HG03045 (cell line): Measurements from ENCODE around the gene TOR1B.

ENCODE experiments used
- ATAC-seq: cut with Tn5 transposase; IDR thresholded peaks from one replicate; pipeline ENCODE4 v1.9.1; 2021; ENCODE audit warnings: mild to moderate bottlenecking, moderate library complexity; ENCODE audit not compliant: unreplicated experiment

The TOR1B gene

DNA sequence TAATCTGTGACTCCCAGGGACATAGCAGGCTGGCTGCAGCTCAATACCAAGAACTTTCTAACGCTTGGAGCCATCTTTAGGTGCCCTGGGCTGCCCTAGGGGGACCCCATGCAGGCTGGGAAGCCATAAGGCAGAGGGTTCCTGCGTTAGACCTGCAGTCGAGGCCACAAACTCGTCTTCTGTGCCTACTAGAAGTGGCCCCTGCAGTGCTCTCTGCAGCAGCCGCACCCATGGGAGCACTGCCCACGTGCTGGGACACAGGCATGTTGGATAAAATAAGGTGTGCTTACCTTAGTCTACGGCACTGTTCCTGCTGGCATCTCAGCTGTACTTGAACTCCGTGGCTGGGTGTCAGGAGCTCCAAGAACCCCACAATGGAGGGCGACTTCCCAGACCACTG lies 9.4 kb downstream of the TOR1B start:
- no peak for ATAC-seq

DNA sequence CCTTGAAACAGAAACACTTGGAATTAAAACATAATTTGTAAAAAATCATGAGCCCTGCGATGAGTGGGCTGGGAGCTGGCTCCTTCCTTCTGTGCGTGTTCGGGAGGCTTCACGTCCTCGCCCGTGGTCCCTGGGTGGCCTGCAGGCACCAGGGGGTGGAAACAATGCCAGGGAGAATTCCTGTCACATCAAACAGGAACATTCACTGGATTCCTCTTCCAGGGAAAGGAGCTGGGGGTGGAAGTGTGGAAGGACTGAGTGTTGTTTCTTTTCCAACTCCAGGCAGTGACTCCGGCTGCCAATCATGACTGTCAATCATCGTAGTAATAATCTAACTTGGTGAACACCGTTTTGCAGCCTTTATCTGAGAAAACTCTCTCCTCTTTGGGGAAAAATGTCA lies 10.7 kb downstream of the TOR1B start:
- ATAC-seq = no peak

- ATAC-seq = no peak
Measured at GRCh38 chr9:129814432-129815223, 11.6 kb downstream of the TOR1B start.

GRCh38 chr9:129815278-129815677 lies 12.3 kb downstream of the TOR1B start:
- ATAC-seq = no peak

DNA sequence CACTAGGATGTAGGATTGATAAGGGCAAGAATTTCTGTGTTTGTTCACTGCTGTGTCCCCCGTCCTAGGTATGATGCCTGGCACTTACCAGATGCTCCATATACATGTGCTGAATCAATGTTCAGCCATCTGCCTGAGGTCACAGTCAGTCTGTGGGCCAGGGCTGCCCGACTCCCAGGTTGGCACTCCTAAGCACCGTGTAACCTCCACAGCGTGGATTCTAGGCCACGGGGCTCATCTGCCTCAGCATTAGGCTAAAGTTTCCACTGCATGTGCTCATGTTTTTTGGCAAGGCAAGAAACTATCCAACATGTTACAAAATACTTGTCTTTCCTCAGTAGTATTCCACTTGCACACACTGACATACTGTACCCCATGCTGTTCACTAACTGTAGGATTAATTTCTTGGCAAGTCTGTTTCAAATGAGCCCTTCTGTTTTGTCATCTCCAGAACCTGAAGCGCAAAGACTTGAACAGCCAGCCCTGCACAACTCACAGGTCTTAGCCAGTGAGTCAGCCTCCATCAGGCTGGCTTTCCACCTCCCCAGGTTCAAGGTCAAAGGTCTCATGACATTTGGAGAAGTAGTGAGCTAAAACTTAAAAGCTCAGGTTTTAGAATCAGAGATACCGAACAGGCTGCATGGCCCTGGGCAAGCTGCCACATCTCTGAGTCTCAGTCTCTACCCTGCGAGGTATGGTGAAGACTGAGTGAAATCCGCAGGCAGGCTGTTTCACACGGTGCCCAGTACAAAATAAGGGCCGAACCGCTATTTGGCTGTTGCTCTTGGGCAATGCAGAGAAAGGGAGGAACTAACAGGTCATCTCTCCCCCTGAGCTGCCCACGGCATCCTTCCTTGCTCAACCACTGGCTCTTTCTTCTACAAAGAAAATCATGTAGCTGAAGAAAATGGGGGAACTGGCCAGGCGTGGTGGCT lies 13.8 kb downstream of the TOR1B start:
- no peak for ATAC-seq

DNA sequence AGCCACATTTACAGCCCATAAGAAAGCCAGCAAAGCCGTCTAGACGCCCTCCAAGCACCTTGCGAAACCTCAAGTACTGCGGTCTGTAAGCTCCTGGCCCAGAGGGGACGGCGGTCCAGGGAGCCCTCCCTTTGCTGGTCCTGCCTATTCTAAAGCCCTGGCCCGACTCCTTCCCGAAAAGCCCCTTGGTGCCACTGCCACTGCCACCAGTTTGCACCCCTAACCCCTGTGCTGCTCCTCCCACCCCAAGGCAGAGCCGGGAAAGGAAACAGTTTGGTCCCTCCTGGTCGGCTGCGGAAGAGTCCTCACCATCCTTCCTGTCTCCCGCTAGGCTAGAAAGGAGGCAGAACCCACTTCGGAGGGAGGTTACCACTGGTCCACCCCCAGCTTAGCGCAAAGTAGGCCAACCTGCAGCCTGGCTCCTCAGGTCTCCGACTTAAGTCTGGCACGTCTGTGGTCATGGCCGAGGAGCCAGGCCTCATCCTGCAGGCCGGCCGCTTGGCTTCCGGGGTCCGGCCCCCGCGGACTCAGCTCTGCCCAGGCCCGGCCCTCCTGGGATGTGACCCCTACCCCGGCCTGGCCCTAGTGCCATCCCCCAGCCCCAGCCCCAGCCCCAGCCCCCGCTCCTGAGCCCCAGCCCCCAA lies 20.0 kb downstream of the TOR1B start:
- ATAC-seq = no peak

DNA sequence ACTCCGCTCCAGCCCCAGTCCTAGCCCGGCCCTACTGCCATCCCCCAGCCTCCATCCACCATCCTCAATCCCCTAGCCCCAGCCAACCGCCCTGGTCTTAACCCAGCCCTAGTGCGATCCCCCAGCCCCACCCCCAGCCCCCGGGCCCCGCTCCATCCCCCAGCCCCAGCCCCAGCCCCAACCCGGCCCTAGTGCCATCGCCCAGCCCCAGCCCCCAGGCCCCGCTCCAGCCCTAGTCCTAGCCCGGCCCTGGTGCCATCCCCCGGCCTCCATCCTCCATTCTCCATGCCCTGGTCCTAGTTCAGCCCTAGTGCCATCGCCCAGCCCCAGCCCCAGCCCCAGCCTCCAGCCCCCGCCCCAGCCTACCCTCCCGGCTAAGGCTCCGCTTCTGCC lies 20.6 kb downstream of the TOR1B start:
- ATAC-seq = no peak

- ATAC-seq = peak; percentile 86
Measured at GRCh38 chr9:129823935-129824601, 21.1 kb downstream of the TOR1B start, which contains the start of gene TOR1A. TSS of gene TOR1A (minus strand) at chr9:129824136. CDS start at chr9:129824085, 51 bp downstream.

GRCh38 chr9:129826344-129826743 lies 23.4 kb downstream of the TOR1B start:
- ATAC-seq = no peak

- no peak for ATAC-seq
Measured at GRCh38 chr9:129826759-129827158, 23.8 kb downstream of the TOR1B start.

DNA sequence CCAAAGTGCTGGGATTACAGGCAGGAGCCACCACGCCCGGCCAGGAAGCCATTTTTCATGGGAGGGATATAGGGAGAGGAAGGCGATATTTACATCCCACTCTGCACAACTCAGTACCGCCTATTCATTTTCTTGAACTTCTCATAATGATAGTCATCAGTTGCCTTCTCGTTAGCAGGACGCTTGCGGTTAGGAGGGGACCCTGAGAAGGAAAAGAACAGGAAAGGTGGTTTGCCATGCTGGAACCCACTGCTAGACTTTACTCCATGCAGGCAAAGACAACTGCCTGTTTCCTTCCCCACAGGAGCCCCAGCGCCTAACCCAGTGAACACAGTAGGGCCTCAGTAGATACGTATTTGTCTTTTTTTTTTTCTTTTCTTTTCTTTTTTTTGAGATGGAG lies 25.1 kb downstream of the TOR1B start:
- ATAC-seq = no peak

- no peak for ATAC-seq
Measured at GRCh38 chr9:129828969-129829368, 26.0 kb downstream of the TOR1B start.

- no peak for ATAC-seq
Measured at GRCh38 chr9:129832982-129833381, 30.0 kb downstream of the TOR1B start.

DNA sequence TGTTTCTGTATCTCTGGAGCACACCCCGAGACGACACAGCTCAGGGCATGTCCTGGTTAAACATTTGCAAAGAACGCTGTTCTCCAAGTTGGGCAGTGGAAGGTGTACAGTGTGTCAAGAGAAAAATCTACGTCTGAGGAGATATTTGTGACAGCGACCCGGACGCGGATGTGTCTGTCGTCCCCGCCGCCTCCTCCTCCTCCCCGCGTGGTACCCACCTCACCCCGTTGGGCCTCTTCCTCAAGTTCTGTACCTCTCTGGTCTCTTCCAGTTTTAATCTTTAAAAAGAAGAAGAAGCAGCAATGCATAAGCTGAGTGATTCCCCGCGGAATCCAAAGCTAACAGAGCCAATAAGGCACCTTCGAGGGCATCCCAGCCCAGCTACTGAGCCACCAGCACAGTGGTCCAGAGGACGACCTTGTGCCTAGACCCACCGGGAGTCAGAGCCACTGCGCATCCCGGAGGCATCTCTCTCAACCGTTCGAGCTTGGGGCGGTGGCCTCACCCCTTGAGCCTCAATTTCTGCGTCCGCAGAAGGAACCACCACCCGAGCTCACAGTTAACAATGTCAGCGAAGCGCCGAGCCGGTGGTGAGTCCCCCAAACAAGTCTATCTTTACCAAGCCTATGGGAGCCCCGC lies 31.6 kb downstream of the TOR1B start:
- ATAC-seq = peak; percentile 15

DNA sequence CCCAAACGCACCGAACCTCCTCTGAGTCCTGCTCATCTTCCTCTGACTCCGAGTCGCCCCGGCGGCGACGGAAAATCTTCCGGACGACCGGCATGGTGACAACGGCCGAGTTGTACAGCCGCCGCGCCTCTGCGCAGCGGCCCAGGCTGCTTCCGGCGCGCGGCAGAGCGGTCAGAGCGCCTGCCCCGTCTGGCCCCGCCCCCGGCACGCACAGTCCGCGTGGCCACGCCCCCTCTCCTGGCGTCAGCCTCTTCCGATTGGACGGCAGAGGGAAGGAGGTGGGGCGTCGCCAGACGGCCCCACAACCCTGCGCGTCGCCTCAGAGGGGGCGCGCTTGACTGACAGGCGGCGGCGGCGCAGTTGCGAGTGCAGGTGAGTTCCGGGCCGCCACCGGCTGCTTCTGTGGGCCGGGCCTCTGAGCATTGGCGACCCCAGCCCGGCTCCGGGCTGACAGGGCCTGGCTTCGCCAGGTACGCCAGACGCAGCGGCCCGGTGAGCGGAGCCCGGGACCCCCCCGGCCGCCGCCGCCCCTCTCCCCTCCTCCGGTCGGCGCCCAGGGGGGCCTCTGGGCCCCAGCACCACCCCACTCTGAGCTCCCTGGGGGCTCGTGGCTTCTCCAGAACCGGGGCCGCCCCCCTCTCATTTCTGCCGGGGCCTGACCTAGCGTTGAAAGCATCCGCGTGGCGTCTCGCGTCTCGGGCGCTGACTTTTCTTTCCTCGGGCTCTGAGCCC lies 32.3 kb downstream of the TOR1B start, which contains the start of the genes C9orf78 and USP20:
TSS of gene C9orf78 (minus strand) at position 148 of the 732 bp plus-strand sequence. CDS start at position 94, 54 bp downstream.
TSS of gene USP20 (plus strand) at position 331 of the 732 bp plus-strand sequence. CDS start 17,098 bp downstream, outside the sequence.
- peak; percentile 89 for ATAC-seq

GRCh38 chr9:129835860-129836223 lies 32.9 kb downstream of the TOR1B start:
- no peak for ATAC-seq

DNA sequence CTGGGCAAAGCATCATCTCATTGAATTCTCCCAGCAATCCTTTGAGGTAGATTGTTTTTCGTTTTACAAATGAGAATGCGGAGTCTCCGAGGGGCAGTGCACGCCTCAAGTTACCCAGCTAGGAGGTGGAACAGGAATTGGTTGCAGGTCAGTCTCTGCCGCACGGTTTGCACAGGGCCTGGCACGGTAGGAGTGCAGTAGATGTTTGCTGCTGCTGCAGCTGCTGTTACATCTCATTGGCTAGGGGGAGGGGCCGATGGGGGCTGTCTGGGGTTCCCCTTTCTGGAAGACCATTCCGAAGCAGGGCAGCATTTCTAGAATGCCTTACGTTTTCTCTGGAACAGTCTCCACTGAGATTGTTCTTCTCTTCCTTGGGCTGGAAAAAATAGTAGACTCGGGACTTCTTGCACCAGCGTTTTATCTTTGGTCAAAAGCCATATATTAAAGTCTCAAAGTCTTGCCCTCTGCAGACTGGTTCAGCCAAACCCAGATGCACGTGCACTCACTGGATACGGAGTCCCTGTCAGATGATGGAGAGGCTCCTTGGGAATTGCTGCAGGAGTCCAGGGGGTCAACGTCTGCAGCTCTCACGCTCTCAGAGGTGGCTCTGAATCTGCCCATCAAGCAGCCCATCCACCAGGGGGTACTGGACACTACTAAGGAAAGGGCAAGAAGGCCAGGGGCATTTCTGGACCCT lies 33.5 kb downstream of the TOR1B start:
- no peak for ATAC-seq

GRCh38 chr9:129838707-129839259 lies 35.8 kb downstream of the TOR1B start:
- ATAC-seq = no peak
